Prostate gland (tissue), 2 donors: ENCODE data around the gene AEN. TPM values are rescaled to one million over a fixed set of nuclear protein-coding genes. Genes with fewer than 3 reads are reported as not detected.

Experiments used
- DNase-seq: peaks from one replicate; pipeline ENCODE4 v3.0.0-alpha.2; 2019; ENCODE audit warnings: low spot score
- H3K27ac ChIP-seq, 2 donors: fragments of 200-600 bp; sonication (generic); 2 replicates each; pipeline ENCODE4 v1.5.1; 2017 to 2019
- H3K27me3 ChIP-seq: fragments of 200-600 bp; sonication (generic); replicated peaks from 2 replicates; pipeline ENCODE4 v1.5.1; 2019; ENCODE audit not compliant: insufficient read depth
- H3K36me3 ChIP-seq, 2 donors: fragments of 200-600 bp; sonication (generic); 1 replicate in 1 of 2; 2 replicates in 1 of 2; pipeline versions ENCODE4 v1.5.1 to v1.8.1; 2017 to 2019
- H3K4me1 ChIP-seq: fragments of 200-600 bp; sonication (generic); replicated peaks from 2 replicates; pipeline ENCODE4 v1.5.1; 2019
- H3K4me3 ChIP-seq, 2 donors: fragments of 200-600 bp; sonication (generic); 2 replicates each; pipeline ENCODE4 v1.5.1; 2017 to 2019
- H3K9me3 ChIP-seq: fragments of 200-600 bp; sonication (generic); 2 replicates; pipeline ENCODE4 v1.5.1; 2017
- POLR2A ChIP-seq: fragments of 450-650 bp; IDR thresholded peaks from one replicate; pipeline ENCODE4 v1.6.1; 2016; ENCODE audit warnings: antibody characterized with exemption, mild to moderate bottlenecking
- POLR2AphosphoS5 ChIP-seq: sonication (generic); formaldehyde crosslinking; IDR thresholded peaks from one replicate; pipeline ENCODE4 v1.6.1; 2017; ENCODE audit warnings: antibody characterized with exemption
- WGBS: methylation state at CpG from one replicate; pipeline ENCODE4 v1.1.5; 2018; 5-methylcytosine and 5-hydroxymethylcytosine counted together
- intact Hi-C: fragments of 100-400 bp; cut with DNase I; formaldehyde crosslinking; loops from one replicate; pipeline ENCODE4 v1.14.2; 2022
- total RNA-seq, 2 donors: library from RNA; depleted of rRNA; stranded (reverse); fragments of >200 nt; gene quantifications; one replicate each; pipeline ENCODE4 v1.1.0, GENCODE V29; 2016
- TF ChIP-seq, protein P1 (sequence below), 4 experiments: fragments of 200-600 bp in 2 of 4; fragments of 450-650 bp in 2 of 4; sonication (generic) in 2 of 4; IDR thresholded peaks; 1 replicate in 3 of 4; 2 replicates in 1 of 4; pipeline ENCODE4 v1.5.1; 2016 to 2019; ENCODE audit warnings: antibody characterized with exemption in 4 of 4, mild to moderate bottlenecking in 2 of 4, moderate library complexity in 2 of 4

AEN gene
- total RNA-seq, 2 donors from 2014 or later, result 20.4 to 30.4 TPM

DNA sequence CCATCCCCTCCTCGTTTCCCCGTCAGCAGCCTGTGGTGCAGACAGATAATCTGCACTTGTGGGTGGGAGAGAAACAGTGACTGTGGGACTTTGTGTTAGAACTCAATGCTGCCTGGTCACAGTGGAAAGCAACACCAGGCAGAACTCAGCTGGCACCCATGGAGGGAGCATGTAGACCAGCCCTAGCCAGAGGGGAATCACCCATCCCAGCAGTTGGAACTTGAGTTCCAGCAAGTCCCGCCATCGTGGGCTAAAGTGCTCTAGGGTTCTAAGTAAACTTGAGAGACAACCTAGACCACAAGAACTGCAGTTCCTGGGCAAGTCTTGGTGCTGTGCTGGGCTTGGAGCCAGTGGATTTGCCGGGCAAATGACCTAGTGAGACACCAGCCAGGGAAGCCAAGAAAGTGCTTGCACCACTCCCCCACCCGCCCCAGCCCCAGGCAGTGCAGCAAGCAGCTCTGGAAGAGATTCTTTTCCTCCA lies 42.0 kb downstream of the AEN start:
- DNase-seq, result no peak
- Histone ChIP-seq H3K36me3 (no peaks in the 10 kb centered on the region), H3K27me3 (no peaks in the 10 kb centered on the region), H3K4me3 (no peak overlapping the region), H3K27ac (no peak overlapping the region), H3K4me1 (no peaks in the 10 kb centered on the region), H3K9me3 (no peaks in the 10 kb centered on the region)
- 67% methylated on average over 6 of the region's 6 CpGs for WGBS
- intact Hi-C loops, result no loop called here
- TF ChIP-seq POLR2AphosphoS5, result no peak
- no peak for TF ChIP-seq POLR2A
- TF ChIP-seq, protein P1, sequence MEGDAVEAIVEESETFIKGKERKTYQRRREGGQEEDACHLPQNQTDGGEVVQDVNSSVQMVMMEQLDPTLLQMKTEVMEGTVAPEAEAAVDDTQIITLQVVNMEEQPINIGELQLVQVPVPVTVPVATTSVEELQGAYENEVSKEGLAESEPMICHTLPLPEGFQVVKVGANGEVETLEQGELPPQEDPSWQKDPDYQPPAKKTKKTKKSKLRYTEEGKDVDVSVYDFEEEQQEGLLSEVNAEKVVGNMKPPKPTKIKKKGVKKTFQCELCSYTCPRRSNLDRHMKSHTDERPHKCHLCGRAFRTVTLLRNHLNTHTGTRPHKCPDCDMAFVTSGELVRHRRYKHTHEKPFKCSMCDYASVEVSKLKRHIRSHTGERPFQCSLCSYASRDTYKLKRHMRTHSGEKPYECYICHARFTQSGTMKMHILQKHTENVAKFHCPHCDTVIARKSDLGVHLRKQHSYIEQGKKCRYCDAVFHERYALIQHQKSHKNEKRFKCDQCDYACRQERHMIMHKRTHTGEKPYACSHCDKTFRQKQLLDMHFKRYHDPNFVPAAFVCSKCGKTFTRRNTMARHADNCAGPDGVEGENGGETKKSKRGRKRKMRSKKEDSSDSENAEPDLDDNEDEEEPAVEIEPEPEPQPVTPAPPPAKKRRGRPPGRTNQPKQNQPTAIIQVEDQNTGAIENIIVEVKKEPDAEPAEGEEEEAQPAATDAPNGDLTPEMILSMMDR (IDR thresholded peaks at IDR 0.05), result no peak

- intact Hi-C loops, result no loop called here
- H3K27ac ChIP-seq, result no peak overlapping the region
- no peaks in the 10 kb centered on the region for H3K9me3 ChIP-seq
- peak; percentile 36 for DNase-seq
- TF ChIP-seq, protein P1 (IDR thresholded peaks at IDR 0.05), result peak in 2 of 4 experiments; percentile 19 to 41
- TF ChIP-seq POLR2AphosphoS5, result no peak
- no peak overlapping the region for H3K4me3 ChIP-seq
- no peaks in the 10 kb centered on the region for H3K4me1 ChIP-seq
- H3K36me3 ChIP-seq, result no peaks in the 10 kb centered on the region
- no peaks in the 10 kb centered on the region for H3K27me3 ChIP-seq
- 78% methylated on average over 7 of the region's 7 CpGs for WGBS
Observed at GRCh38 chr15:88664151-88664778, 43.1 kb downstream of the AEN start.

DNA sequence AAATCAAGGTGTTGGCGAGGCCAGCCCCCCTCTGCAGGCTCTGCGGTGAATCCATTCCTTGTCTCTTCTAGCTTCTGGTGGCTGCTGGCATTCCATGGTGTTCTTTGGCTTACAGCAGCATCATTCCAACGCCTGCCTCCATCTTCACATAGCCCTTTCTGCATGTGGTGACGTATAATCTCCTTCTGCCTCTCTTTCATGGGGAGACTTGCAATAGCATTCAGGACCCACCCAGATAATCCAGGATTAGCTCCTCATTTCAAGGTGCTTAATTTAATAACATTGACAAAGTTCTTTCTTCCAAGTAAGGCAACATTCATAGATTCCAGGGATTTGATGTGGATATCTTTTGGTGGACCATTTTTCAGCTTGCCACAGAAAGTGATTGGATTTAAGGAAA lies 53.5 kb downstream of the AEN start:
- no peaks in the 10 kb centered on the region for H3K4me1 ChIP-seq
- WGBS, result 83% methylated on average over 4 of the region's 4 CpGs
- no peak overlapping the region for H3K4me3 ChIP-seq
- no peaks in the 10 kb centered on the region for H3K9me3 ChIP-seq
- no peak overlapping the region for H3K27ac ChIP-seq
- intact Hi-C loops, result no loop called here
- no peak for TF ChIP-seq POLR2AphosphoS5
- no peak for TF ChIP-seq POLR2A
- TF ChIP-seq, protein P1 (IDR thresholded peaks at IDR 0.05), result no peak
- no peaks in the 10 kb centered on the region for H3K27me3 ChIP-seq
- no peak for DNase-seq
- H3K36me3 ChIP-seq, result no peaks in the 10 kb centered on the region

DNA sequence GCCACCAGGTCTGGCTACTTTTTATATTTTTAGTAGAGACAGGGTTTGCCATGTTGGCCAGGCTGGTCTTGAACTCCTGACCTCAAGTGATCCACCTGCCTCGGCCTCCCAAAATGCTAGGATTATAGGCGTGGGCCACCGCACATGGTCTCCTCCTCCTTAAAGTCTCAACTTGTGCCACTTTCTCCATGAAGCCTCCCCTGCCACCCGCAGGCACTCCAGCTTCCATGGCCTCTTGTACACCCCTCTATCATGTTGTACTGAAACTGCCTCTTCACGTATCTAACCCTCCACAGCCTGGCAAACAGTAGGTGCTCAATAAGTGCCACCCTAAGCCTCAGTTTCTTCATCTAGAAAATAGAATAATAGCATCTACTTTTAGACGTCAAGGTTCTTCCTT lies 57.6 kb downstream of the AEN start:
- intact Hi-C loops, result no loop called here
- Histone ChIP-seq H3K27me3 (no peaks in the 10 kb centered on the region), H3K36me3 (no peaks in the 10 kb centered on the region), H3K9me3 (no peaks in the 10 kb centered on the region), H3K4me1 (no peaks in the 10 kb centered on the region), H3K27ac (no peak overlapping the region), H3K4me3 (no peak overlapping the region)
- TF ChIP-seq, protein P1 (IDR thresholded peaks at IDR 0.05), result no peak
- TF ChIP-seq POLR2A, result no peak
- no peak for TF ChIP-seq POLR2AphosphoS5
- DNase-seq, result no peak
- WGBS, result 90% methylated on average over 6 of the region's 6 CpGs
